Measurements from ENCODE around the gene INF2. TPM values are rescaled to one million over a fixed set of nuclear protein-coding genes. Genes with fewer than 3 reads are reported as not detected.
A peak's percentile ranks its signal among the peaks of the same experiment; 100 is the strongest.

The INF2 gene
- total and polyA plus RNA-seq, 9 of the 15 experiments (the other 6 are each of a cell fraction or from before 2014, with no cell fraction given): 0.56 to 31.3 (median 7.8) TPM

GRCh38 chr14:104682107-104682593 is 7.3 kb upstream of the INF2 start:
- H4K20me1 ChIP-seq (replicated peaks; ENCODE audit: control insufficient read depth, insufficient read depth, low read length): no peaks in the 10 kb centered on the region
- no peak overlapping the region for H2AFZ ChIP-seq (ENCODE audit: low read depth, low read length)
- intact Hi-C loops (cut with micrococcal nuclease): no loop called here
- in situ Hi-C loops (cut with MboI): no loop called here
- no peak overlapping the region for H3K4me3 ChIP-seq
- WGBS (ENCODE audit: insufficient coverage, low coverage, missing lambda C conversion rate): 88% methylated on average over 6 of the region's 12 CpGs
- peak overlapping the region in 1 of 2 experiments; percentile 79; a peak in 1 of 4 replicates for H3K9ac ChIP-seq (ENCODE audit: insufficient read depth in 1 of 2, low read depth in 2 of 2, low read length in 2 of 2)
- no peak for ATAC-seq
- no peak overlapping the region for H3K27ac ChIP-seq (ENCODE audit: extremely low read depth, low read depth, low read length)
- ChIA-PET CTCF (ENCODE audit: low intra/inter-chr PET ratio) (no interaction called here), POLR2A (interaction anchor here (0.7 kb wide), 2 partner anchors 170 to 211 kb away, joined by 3 to 4 read pairs; no protein-coding TSS in a partner anchor)
- no TSS peak for BruUV-seq (replicated peaks)
- no peaks in the 10 kb centered on the region for H3K9me3 ChIP-seq (replicated peaks; ENCODE audit: control insufficient read depth, insufficient read depth, low read depth, low read length)
- no peak overlapping the region for H3K4me2 ChIP-seq (ENCODE audit: insufficient read depth, low read length)
- H3K27me3 ChIP-seq (ENCODE audit: control insufficient read depth in 2 of 2, insufficient read depth in 2 of 2, low read length in 2 of 2): no peaks in the 10 kb centered on the region
- TF ChIP-seq TCF3 (CRISPR knock-in tag; IDR thresholded peaks at IDR 0.05) (no peak), CUX1 (CRISPR knock-in tag; IDR thresholded peaks at IDR 0.05) (no peak), PHB2 (IDR thresholded peaks at IDR 0.05; ENCODE audit: low read depth) (no peak), ETS2 (tag; IDR thresholded peaks at IDR 0.05; ENCODE audit: borderline replicate concordance, poor library complexity, severe bottlenecking) (no peak), ZBTB12 (CRISPR knock-in tag; IDR thresholded peaks at IDR 0.05) (no peak), THAP7 (CRISPR knock-in tag; IDR thresholded peaks at IDR 0.05) (no peak)
- TF ChIP-seq, protein P1, sequence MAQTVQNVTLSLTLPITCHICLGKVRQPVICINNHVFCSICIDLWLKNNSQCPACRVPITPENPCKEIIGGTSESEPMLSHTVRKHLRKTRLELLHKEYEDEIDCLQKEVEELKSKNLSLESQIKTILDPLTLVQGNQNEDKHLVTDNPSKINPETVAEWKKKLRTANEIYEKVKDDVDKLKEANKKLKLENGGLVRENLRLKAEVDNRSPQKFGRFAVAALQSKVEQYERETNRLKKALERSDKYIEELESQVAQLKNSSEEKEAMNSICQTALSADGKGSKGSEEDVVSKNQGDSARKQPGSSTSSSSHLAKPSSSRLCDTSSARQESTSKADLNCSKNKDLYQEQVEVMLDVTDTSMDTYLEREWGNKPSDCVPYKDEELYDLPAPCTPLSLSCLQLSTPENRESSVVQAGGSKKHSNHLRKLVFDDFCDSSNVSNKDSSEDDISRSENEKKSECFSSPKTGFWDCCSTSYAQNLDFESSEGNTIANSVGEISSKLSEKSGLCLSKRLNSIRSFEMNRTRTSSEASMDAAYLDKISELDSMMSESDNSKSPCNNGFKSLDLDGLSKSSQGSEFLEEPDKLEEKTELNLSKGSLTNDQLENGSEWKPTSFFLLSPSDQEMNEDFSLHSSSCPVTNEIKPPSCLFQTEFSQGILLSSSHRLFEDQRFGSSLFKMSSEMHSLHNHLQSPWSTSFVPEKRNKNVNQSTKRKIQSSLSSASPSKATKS (CRISPR knock-in tag; IDR thresholded peaks at IDR 0.05): no peak
- no peak for DNase-seq (ENCODE audit: extremely low read depth in 1 of 4, low spot score in 3 of 4)
- FAIRE-seq: no peak
- no peaks in the 10 kb centered on the region for H3K79me2 ChIP-seq (ENCODE audit: control insufficient read depth, insufficient read depth, low read length)
- H3K36me3 ChIP-seq (ENCODE audit: control insufficient read depth, insufficient read depth, low read length): no peaks in the 10 kb centered on the region
- no peaks in the 10 kb centered on the region for H3K9me1 ChIP-seq (ENCODE audit: control insufficient read depth, insufficient read depth, low read length)
- peaks cover 26 to 60% of the 10 kb centered on the region in 2 experiments for H3K4me1 ChIP-seq (replicated peaks in 1 of 2; ENCODE audit: control insufficient read depth in 2 of 2, insufficient read depth in 2 of 2, low read length in 2 of 2)

Data from K562 (cell line).